Hepatocyte (in vitro differentiated cells): ENCODE measurements around the gene VAMP2.

Source experiments
- EZH2 ChIP-seq: fragments of 200-600 bp; sonication (generic); IDR thresholded peaks from 2 replicates; pipeline ENCODE4 v1.6.1; 2016; ENCODE audit warnings: antibody characterized with exemption, mild to moderate bottlenecking, borderline replicate concordance
- EZH2phosphoT487 ChIP-seq: fragments of 200-600 bp; sonication (generic); IDR thresholded peaks from one replicate; pipeline ENCODE4 v1.6.1; 2018; ENCODE audit warnings: antibody characterized with exemption, mild to moderate bottlenecking, low read depth, moderate library complexity; ENCODE audit not compliant: unreplicated experiment, severe bottlenecking
- TF ChIP-seq, protein P1 (sequence below): fragments of 200-600 bp; sonication (generic); IDR thresholded peaks from 2 replicates; pipeline ENCODE4 v1.5.1; 2016; ENCODE audit warnings: antibody characterized with exemption, mild to moderate bottlenecking; ENCODE audit not compliant: poor library complexity

GRCh38 chr17:8160224-8160577, 2.5 kb downstream of the VAMP2 start:
- no peak for TF ChIP-seq EZH2
- TF ChIP-seq, protein P1, sequence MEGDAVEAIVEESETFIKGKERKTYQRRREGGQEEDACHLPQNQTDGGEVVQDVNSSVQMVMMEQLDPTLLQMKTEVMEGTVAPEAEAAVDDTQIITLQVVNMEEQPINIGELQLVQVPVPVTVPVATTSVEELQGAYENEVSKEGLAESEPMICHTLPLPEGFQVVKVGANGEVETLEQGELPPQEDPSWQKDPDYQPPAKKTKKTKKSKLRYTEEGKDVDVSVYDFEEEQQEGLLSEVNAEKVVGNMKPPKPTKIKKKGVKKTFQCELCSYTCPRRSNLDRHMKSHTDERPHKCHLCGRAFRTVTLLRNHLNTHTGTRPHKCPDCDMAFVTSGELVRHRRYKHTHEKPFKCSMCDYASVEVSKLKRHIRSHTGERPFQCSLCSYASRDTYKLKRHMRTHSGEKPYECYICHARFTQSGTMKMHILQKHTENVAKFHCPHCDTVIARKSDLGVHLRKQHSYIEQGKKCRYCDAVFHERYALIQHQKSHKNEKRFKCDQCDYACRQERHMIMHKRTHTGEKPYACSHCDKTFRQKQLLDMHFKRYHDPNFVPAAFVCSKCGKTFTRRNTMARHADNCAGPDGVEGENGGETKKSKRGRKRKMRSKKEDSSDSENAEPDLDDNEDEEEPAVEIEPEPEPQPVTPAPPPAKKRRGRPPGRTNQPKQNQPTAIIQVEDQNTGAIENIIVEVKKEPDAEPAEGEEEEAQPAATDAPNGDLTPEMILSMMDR = no peak
- no peak for TF ChIP-seq EZH2phosphoT487
